Hematopoietic multipotent progenitor cell (in vitro differentiated cells): Measurements from ENCODE around the gene INHBB. TPM values are rescaled to one million over a fixed set of nuclear protein-coding genes. Genes with fewer than 3 reads are reported as not detected.
"Not testable (repeated sequence)": the region's sequence is repeated elsewhere in the genome, so short reads cannot be mapped to it uniquely, and the experiment has no call there.

Experiments used
- DNase-seq, 3 donors: peaks; one replicate each; pipeline ENCODE4 v3.0.0-alpha.2; 2011 to 2015; ENCODE audit warnings: low read depth in 2 of 3, low spot score in 2 of 3
- total RNA-seq: library from RNA; depleted of rRNA; stranded (reverse); fragments of >200 nt; gene quantifications from one replicate; pipeline ENCODE4 v1.2.3, GENCODE V29; 2012

The INHBB gene
- total RNA-seq, 1 donor = under 0.01 TPM

- no peak for DNase-seq
These were observed 30.4 kb upstream of the INHBB start for GRCh38 chr2:120315367-120316033.

GRCh38 chr2:120316071-120316470, 29.9 kb upstream of the INHBB start:
- DNase-seq = no peak

GRCh38 chr2:120316528-120317179, 29.3 kb upstream of the INHBB start:
- DNase-seq = no peak

- DNase-seq = no peak
These were observed 28.8 kb upstream of the INHBB start for GRCh38 chr2:120317180-120317533.

- no peak for DNase-seq
These were observed 28.0 kb upstream of the INHBB start for GRCh38 chr2:120317916-120318315.

- no peak for DNase-seq
These were observed 27.3 kb upstream of the INHBB start for GRCh38 chr2:120318626-120319025.

GRCh38 chr2:120319123-120319522, 26.8 kb upstream of the INHBB start:
- no peak for DNase-seq

- no peak for DNase-seq
These were observed 26.1 kb upstream of the INHBB start for GRCh38 chr2:120319686-120320317.

- DNase-seq = no peak
These were observed 25.6 kb upstream of the INHBB start for GRCh38 chr2:120320318-120320851.

- not testable (repeated sequence) for DNase-seq
These were observed 24.9 kb upstream of the INHBB start for GRCh38 chr2:120320887-120321556.

GRCh38 chr2:120321721-120322284, 24.1 kb upstream of the INHBB start:
- DNase-seq = no peak

- no peak for DNase-seq
These were observed 23.6 kb upstream of the INHBB start for GRCh38 chr2:120322329-120322728.

GRCh38 chr2:120323214-120323613, 22.7 kb upstream of the INHBB start:
- DNase-seq = no peak

GRCh38 chr2:120323807-120324399, 22.0 kb upstream of the INHBB start:
- no peak for DNase-seq

GRCh38 chr2:120324933-120325332, 21.0 kb upstream of the INHBB start:
- no peak for DNase-seq

GRCh38 chr2:120326066-120326465, 19.9 kb upstream of the INHBB start:
- DNase-seq = no peak

GRCh38 chr2:120330946-120331822, 14.8 kb upstream of the INHBB start:
- DNase-seq = peak in 1 of 3 donors; percentile 28

- DNase-seq = no peak
These were observed 14.0 kb upstream of the INHBB start for GRCh38 chr2:120331903-120332302.

GRCh38 chr2:120332384-120332783, 13.6 kb upstream of the INHBB start:
- DNase-seq = no peak

GRCh38 chr2:120334068-120334467, 11.9 kb upstream of the INHBB start:
- no peak for DNase-seq
